ENCODE results near the gene NACC1.

The NACC1 gene

GRCh38 chr19:13127051-13127450 lies 9.0 kb downstream of the NACC1 start:
- Histone ChIP-seq H3K4me3 (no peak overlapping the region), H3K36me3 (ENCODE audit: insufficient read depth, low read length) (peaks cover 6% of the 10 kb centered on the region; the same call in 1 of the 2 replicates), H3K9me3 (ENCODE audit: low read depth, low read length) (no peaks in the 10 kb centered on the region)

GRCh38 chr19:13127811-13128575 lies 9.9 kb downstream of the NACC1 start:
- no peak overlapping the region for H3K4me3 ChIP-seq
- no peak for TF ChIP-seq EZH2 (IDR thresholded peaks at IDR 0.05)
- TF ChIP-seq FOXP2 (optimal IDR thresholded peaks at IDR 0.05; ENCODE audit: control extremely low read depth, extremely low read length, insufficient read depth) = no peak
- no peak for TF ChIP-seq POLR2AphosphoS5 (IDR thresholded peaks at IDR 0.05; ENCODE audit: borderline replicate concordance, low read depth, low read length)
- DNase-seq (ENCODE audit: low read depth, low spot score) = no peak
- H3K9me3 ChIP-seq (ENCODE audit: low read depth, low read length) = no peaks in the 10 kb centered on the region
- H3K9ac ChIP-seq (ENCODE audit: insufficient read length) = no peak overlapping the region
- H3K36me3 ChIP-seq (ENCODE audit: insufficient read depth, low read length) = peaks cover 6% of the 10 kb centered on the region; the same call in 1 of the 2 replicates
- no peak overlapping the region for H3K27ac ChIP-seq

More at GRCh38 chr19:13127051-13127450, 9.0 kb downstream of the NACC1 start:
- Histone ChIP-seq H3K27ac (no peak overlapping the region), H3K9ac (ENCODE audit: insufficient read length) (no peak overlapping the region)
- DNase-seq (ENCODE audit: low read depth, low spot score) = no peak
- no peak for TF ChIP-seq EZH2 (IDR thresholded peaks at IDR 0.05)
- no peak for TF ChIP-seq FOXP2 (optimal IDR thresholded peaks at IDR 0.05; ENCODE audit: control extremely low read depth, extremely low read length, insufficient read depth)
- TF ChIP-seq POLR2AphosphoS5 (IDR thresholded peaks at IDR 0.05; ENCODE audit: borderline replicate concordance, low read depth, low read length) = no peak

- Histone ChIP-seq H3K4me3 (no peak overlapping the region), H3K9ac (ENCODE audit: insufficient read length) (no peak overlapping the region), H3K9me3 (ENCODE audit: low read depth, low read length) (no peaks in the 10 kb centered on the region), H3K36me3 (ENCODE audit: insufficient read depth, low read length) (peaks cover 6% of the 10 kb centered on the region; the same call in 1 of the 2 replicates), H3K27ac (no peak overlapping the region)
- no peak for DNase-seq (ENCODE audit: low read depth, low spot score)
- TF ChIP-seq FOXP2 (optimal IDR thresholded peaks at IDR 0.05; ENCODE audit: control extremely low read depth, extremely low read length, insufficient read depth) (no peak), EZH2 (IDR thresholded peaks at IDR 0.05) (no peak), POLR2AphosphoS5 (IDR thresholded peaks at IDR 0.05; ENCODE audit: borderline replicate concordance, low read depth, low read length) (no peak)
Measured at GRCh38 chr19:13128583-13128982, 10.5 kb downstream of the NACC1 start.

GRCh38 chr19:13129384-13129783 lies 11.3 kb downstream of the NACC1 start:
- Histone ChIP-seq H3K36me3 (ENCODE audit: insufficient read depth, low read length) (peaks cover 6% of the 10 kb centered on the region; the same call in 1 of the 2 replicates), H3K27ac (no peak overlapping the region)
- no peak for TF ChIP-seq FOXP2 (optimal IDR thresholded peaks at IDR 0.05; ENCODE audit: control extremely low read depth, extremely low read length, insufficient read depth)
- TF ChIP-seq EZH2 (IDR thresholded peaks at IDR 0.05) = no peak
- no peak for TF ChIP-seq POLR2AphosphoS5 (IDR thresholded peaks at IDR 0.05; ENCODE audit: borderline replicate concordance, low read depth, low read length)

GRCh38 chr19:13130886-13131490 lies 12.9 kb downstream of the NACC1 start:
- no peak for DNase-seq (ENCODE audit: low read depth, low spot score)
- H3K36me3 ChIP-seq (ENCODE audit: insufficient read depth, low read length) = peaks cover 17% of the 10 kb centered on the region; the same call in 1 of the 2 replicates
- no peaks in the 10 kb centered on the region for H3K9me3 ChIP-seq (ENCODE audit: low read depth, low read length)
- TF ChIP-seq POLR2AphosphoS5 (IDR thresholded peaks at IDR 0.05; ENCODE audit: borderline replicate concordance, low read depth, low read length) (no peak), EZH2 (IDR thresholded peaks at IDR 0.05) (no peak), FOXP2 (optimal IDR thresholded peaks at IDR 0.05; ENCODE audit: control extremely low read depth, extremely low read length, insufficient read depth) (no peak)
- H3K27ac ChIP-seq = no peak overlapping the region
- H3K9ac ChIP-seq (ENCODE audit: insufficient read length) = no peak overlapping the region
- no peak overlapping the region for H3K4me3 ChIP-seq

More at GRCh38 chr19:13129384-13129783, 11.3 kb downstream of the NACC1 start:
- Histone ChIP-seq H3K9ac (ENCODE audit: insufficient read length) (no peak overlapping the region), H3K9me3 (ENCODE audit: low read depth, low read length) (no peaks in the 10 kb centered on the region), H3K4me3 (no peak overlapping the region)
- no peak for DNase-seq (ENCODE audit: low read depth, low spot score)

GRCh38 chr19:13132471-13133180 lies 14.6 kb downstream of the NACC1 start:
- Histone ChIP-seq H3K4me3 (no peak overlapping the region), H3K9ac (ENCODE audit: insufficient read length) (no peak overlapping the region), H3K9me3 (ENCODE audit: low read depth, low read length) (no peaks in the 10 kb centered on the region), H3K36me3 (ENCODE audit: insufficient read depth, low read length) (peaks cover 23% of the 10 kb centered on the region; the same call in 1 of the 2 replicates), H3K27ac (0 out of 2 replicates have a peak overlapping the region, but pooled peaks have one; percentile 35)
- no peak for DNase-seq (ENCODE audit: low read depth, low spot score)
- TF ChIP-seq EZH2 (IDR thresholded peaks at IDR 0.05) (no peak), POLR2AphosphoS5 (IDR thresholded peaks at IDR 0.05; ENCODE audit: borderline replicate concordance, low read depth, low read length) (no peak)

GRCh38 chr19:13133241-13133870 lies 15.3 kb downstream of the NACC1 start:
- TF ChIP-seq POLR2AphosphoS5 (IDR thresholded peaks at IDR 0.05; ENCODE audit: borderline replicate concordance, low read depth, low read length) (no peak), EZH2 (IDR thresholded peaks at IDR 0.05) (no peak)
- no peak for DNase-seq (ENCODE audit: low read depth, low spot score)
- no peak overlapping the region for H3K4me3 ChIP-seq
- H3K9me3 ChIP-seq (ENCODE audit: low read depth, low read length) = no peaks in the 10 kb centered on the region
- peaks cover 31% of the 10 kb centered on the region; the same call in 1 of the 2 replicates for H3K36me3 ChIP-seq (ENCODE audit: insufficient read depth, low read length)
- H3K27ac ChIP-seq = 0 out of 2 replicates have a peak overlapping the region, but pooled peaks have one; percentile 13
- H3K9ac ChIP-seq (ENCODE audit: insufficient read length) = no peak overlapping the region

- no peak for DNase-seq (ENCODE audit: low read depth, low spot score)
- no peak for TF ChIP-seq FOXP2 (optimal IDR thresholded peaks at IDR 0.05; ENCODE audit: control extremely low read depth, extremely low read length, insufficient read depth)
- no peak for TF ChIP-seq POLR2AphosphoS5 (IDR thresholded peaks at IDR 0.05; ENCODE audit: borderline replicate concordance, low read depth, low read length)
- TF ChIP-seq EZH2 (IDR thresholded peaks at IDR 0.05) = no peak
Measured at GRCh38 chr19:13134626-13135025, 16.6 kb downstream of the NACC1 start.

More at GRCh38 chr19:13134626-13135025, 16.6 kb downstream of the NACC1 start:
- peaks cover 36% of the 10 kb centered on the region; the same call in 1 of the 2 replicates for H3K36me3 ChIP-seq (ENCODE audit: insufficient read depth, low read length)
- H3K4me3 ChIP-seq = no peak overlapping the region
- H3K27ac ChIP-seq = no peak overlapping the region
- no peak overlapping the region for H3K9ac ChIP-seq (ENCODE audit: insufficient read length)
- no peaks in the 10 kb centered on the region for H3K9me3 ChIP-seq (ENCODE audit: low read depth, low read length)
